K562 (cell line): ENCODE results near the gene COL1A2. TPM values are rescaled to one million over a fixed set of nuclear protein-coding genes. Genes with fewer than 3 reads are reported as not detected.

Experiments used
- ATAC-seq: fragments of 200-7000 bp; cut with Tn5 transposase; 3 replicates; pipeline ENCODE4 v1.9.1; 2020; ENCODE audit warnings: moderate library complexity
- BruUV-seq: library from RNA; stranded (reverse); fragments of 400-500 nt; replicated peaks from 2 replicates; lab custom pipeline; 2021; lab: Mats Ljungman, UMichigan
- CTCF ChIA-PET: fragments of 300-600 bp; formaldehyde crosslinking; extraction: SDS; loops from one replicate; lab custom pipeline; 2021; ENCODE audit warnings: low intra/inter-chr PET ratio; lab: Yijun Ruan, JAX
- POLR2A ChIA-PET: fragments of 300-600, 350-650 bp; sonication (Branson Sonifier 250); formaldehyde crosslinking; extraction: SDS; loops from one replicate; lab custom pipeline; 2021; ENCODE audit warnings: antibody characterized with exemption, inconsistent platforms; lab: Yijun Ruan, JAX
- DNase-seq, 4 experiments: peaks; one replicate each; pipeline versions ENCODE4 v3.0.0 to v3.0.0-alpha.2; 2011 to 2018; ENCODE audit warnings: low spot score in 3 of 4, mixed read lengths in 3 of 4; ENCODE audit errors: extremely low read depth in 1 of 4
- FAIRE-seq: peaks from 2 replicates; lab custom pipeline; 2011; peaks lifted over from hg19 to GRCh38; lab: Jason Lieb, UNC
- H2AFZ ChIP-seq: 2 replicates; pipeline ENCODE4 v1.6.0; 2011; ENCODE audit warnings: low read depth, low read length, control low read depth, inconsistent platforms
- H3K27ac ChIP-seq: fragments of 200-600 bp; 3 replicates; pipeline ENCODE4 v1.8.0; 2011; ENCODE audit warnings: low read depth, mild to moderate bottlenecking, control low read depth, inconsistent platforms, low read length, moderate library complexity, mixed read lengths; ENCODE audit errors: extremely low read depth
- H3K27me3 ChIP-seq, 2 experiments: fragments of 300-600 bp in 1 of 2; 2 replicates in 1 of 2; 3 replicates in 1 of 2; pipeline versions ENCODE4 v1.6.0 to v1.8.0; 2011; ENCODE audit warnings: inconsistent platforms in 2 of 2, low read length in 2 of 2, mild to moderate bottlenecking in 1 of 2, mixed read lengths in 1 of 2, moderate library complexity in 1 of 2; ENCODE audit not compliant: control insufficient read depth in 2 of 2, insufficient read depth in 2 of 2
- H3K36me3 ChIP-seq: fragments of 300-600 bp; 3 replicates; pipeline ENCODE4 v1.8.0; 2011; ENCODE audit warnings: mild to moderate bottlenecking, low read length, inconsistent platforms; ENCODE audit not compliant: control insufficient read depth, insufficient read depth
- H3K4me1 ChIP-seq, 2 experiments: fragments of 200-600 bp in 1 of 2; replicated peaks in 1 of 2; 2 replicates in 1 of 2; 3 replicates in 1 of 2; pipeline versions ENCODE4 v1.5.1 to v1.8.0; 2011; ENCODE audit warnings: inconsistent platforms in 2 of 2, low read length in 2 of 2, mild to moderate bottlenecking in 1 of 2, mixed read lengths in 1 of 2, moderate library complexity in 1 of 2; ENCODE audit not compliant: control insufficient read depth in 2 of 2, insufficient read depth in 2 of 2
- H3K4me2 ChIP-seq: 2 replicates; pipeline ENCODE4 v1.6.1; 2011; ENCODE audit warnings: low read length, control low read depth, inconsistent platforms, mixed read lengths; ENCODE audit not compliant: insufficient read depth
- H3K4me3 ChIP-seq: fragments of 200-600 bp; sonication (generic), shearing (Covaris generic); 2 replicates; pipeline ENCODE4 v1.5.1; 2016; ENCODE audit warnings: control low read depth, inconsistent platforms
- H3K79me2 ChIP-seq: fragments of 200-600 bp; 3 replicates; pipeline ENCODE4 v1.8.0; 2011; ENCODE audit warnings: low read length, inconsistent platforms; ENCODE audit not compliant: control insufficient read depth, insufficient read depth
- H3K9ac ChIP-seq, 2 experiments: 2 replicates each; pipeline versions ENCODE4 v1.6.0 to v1.6.1; 2011; ENCODE audit warnings: low read depth in 2 of 2, low read length in 2 of 2, control low read depth in 1 of 2, inconsistent platforms in 1 of 2, mild to moderate bottlenecking in 1 of 2, mixed read lengths in 1 of 2; ENCODE audit not compliant: insufficient read depth in 1 of 2
- H3K9me1 ChIP-seq: one replicate; pipeline ENCODE4 v1.6.0; 2011; ENCODE audit warnings: inconsistent platforms, mild to moderate bottlenecking, low read length, moderate library complexity; ENCODE audit not compliant: control insufficient read depth, insufficient read depth
- H3K9me3 ChIP-seq: replicated peaks from 2 replicates; pipeline ENCODE4 v1.5.1; 2011; ENCODE audit warnings: low read depth, low read length, inconsistent platforms; ENCODE audit not compliant: control insufficient read depth, insufficient read depth
- H4K20me1 ChIP-seq: replicated peaks from 2 replicates; pipeline ENCODE4 v1.6.1; 2011; ENCODE audit warnings: low read length, inconsistent platforms, mixed read lengths; ENCODE audit not compliant: control insufficient read depth, insufficient read depth
- C11orf30 ChIP-seq: fragments of 450-650 bp; IDR thresholded peaks from 2 replicates; pipeline ENCODE4 v1.6.1; 2016; ENCODE audit warnings: low read depth, mild to moderate bottlenecking
- FOS ChIP-seq: IDR thresholded peaks from 3 replicates; pipeline ENCODE4 v1.6.1; 2011; ENCODE audit not compliant: insufficient read length; ENCODE audit errors: extremely low read depth
- KDM5B ChIP-seq: fragments of 200-600 bp; sonication (generic); IDR thresholded peaks from 2 replicates; pipeline ENCODE4 v1.6.1; 2012; ENCODE audit warnings: low read depth, mild to moderate bottlenecking, moderate library complexity, low read length, control low read depth, inconsistent platforms; ENCODE audit not compliant: insufficient replicate concordance
- MAFK ChIP-seq: IDR thresholded peaks from 2 replicates; pipeline ENCODE4 v1.6.1; 2011; ENCODE audit warnings: low read length, improper control_type of control experiment
- PHB ChIP-seq: fragments of 250-450 bp; sonication (Bioruptor Pico); IDR thresholded peaks from 2 replicates; pipeline ENCODE4 v1.5.0; 2021
- SRSF7 ChIP-seq: fragments of 200-400 bp; formaldehyde crosslinking; optimal IDR thresholded peaks from 2 replicates; pipeline ENCODE3; 2017; ENCODE audit warnings: mild to moderate bottlenecking, low read depth, low read length
- ZNF282 ChIP-seq: sonication (generic); formaldehyde crosslinking; IDR thresholded peaks from 2 replicates; pipeline ENCODE4 v1.8.1; 2023; ENCODE audit warnings: missing genetic modification reagents
- ZNF316 ChIP-seq: fragments of 450-650 bp; IDR thresholded peaks from 2 replicates; pipeline ENCODE4 v1.6.1; 2016
- ZNF586 ChIP-seq: fragments of 450-650 bp; formaldehyde crosslinking; conservative IDR thresholded peaks from 2 replicates; pipeline ENCODE4 v1.4.0; 2020; ENCODE audit warnings: mild to moderate bottlenecking, moderate library complexity
- WGBS: fragments of 100-300 bp; shearing (Covaris generic); methylation state at CpG from one replicate; pipeline ENCODE4 v1.1.6; 2016; ENCODE audit warnings: low coverage, mixed read lengths; ENCODE audit not compliant: insufficient coverage; ENCODE audit errors: missing lambda C conversion rate; 5-methylcytosine and 5-hydroxymethylcytosine counted together
- in situ Hi-C: fragments of 300-500 bp; cut with MboI; formaldehyde crosslinking; loops from 4 replicates; pipeline ENCODE4 v1.15.0; 2018; ENCODE audit warnings: inconsistent platforms, mixed read lengths
- intact Hi-C: fragments of 100-400 bp; cut with micrococcal nuclease; formaldehyde crosslinking; loops from 2 replicates; pipeline ENCODE4 v1.14.2; 2022
- polyA plus RNA-seq, 8 experiments: library from polyadenylated mRNA; depleted of rRNA in 4 of 8; stranded (reverse) in 5 of 8; unstranded in 3 of 8; fragments of >200 nt; fragmentation: Nextera tagmentation in 2 of 8; fragmentation: Illumina TruSeq in 1 of 8; extraction: Ambion mirVana in 2 of 8; extraction: Trizol in 1 of 8; gene quantifications; 2 replicates each; pipeline versions ENCODE4 v1.2.1 to v1.2.3, GENCODE V29; 2011 to 2014; ENCODE audit warnings: inconsistent platforms in 1 of 8, missing spikeins in 1 of 8
- total RNA-seq, 7 experiments: library from RNA; depleted of rRNA in 6 of 7; stranded (reverse); fragments of >200 nt in 6 of 7; fragmentation: Illumina TruSeq in 2 of 7; extraction: Trizol in 2 of 7; gene quantifications; 2 replicates each; pipeline versions ENCODE4 v1.2.1 to v1.2.3, GENCODE V29; 2011 to 2021; ENCODE audit warnings: low replicate concordance in 1 of 7
- TF ChIP-seq, protein P1 (sequence below): fragments of 450-650 bp; conservative IDR thresholded peaks from 2 replicates; pipeline ENCODE4 v1.6.1; 2016; ENCODE audit warnings: missing genetic modification characterization, low read depth, mild to moderate bottlenecking, missing compliant biosample characterization, moderate library complexity
- TF ChIP-seq, protein P2 (sequence below): fragments of 250-450 bp; sonication (Bioruptor Pico); IDR thresholded peaks from 2 replicates; pipeline ENCODE4 v1.6.1; 2021; ENCODE audit warnings: mild to moderate bottlenecking
- TF ChIP-seq, protein P3 (sequence below): sonication (generic); formaldehyde crosslinking; IDR thresholded peaks from 2 replicates; pipeline ENCODE4 v1.8.0; 2022; ENCODE audit warnings: mild to moderate bottlenecking, missing genetic modification reagents

COL1A2 gene
- total and polyA plus RNA-seq, 9 of the 15 experiments (the other 6 are each of a cell fraction or from before 2014, with no cell fraction given), result 0.94 to 11.6 (median 1.7) TPM

GRCh38 chr7:94364816-94365215 lies 29.9 kb upstream of the COL1A2 start:
- Histone ChIP-seq H3K4me1 (no peaks in the 10 kb centered on the region), H3K27me3 (no peaks in the 10 kb centered on the region), H3K36me3 (no peaks in the 10 kb centered on the region), H3K9me3 (no peaks in the 10 kb centered on the region), H3K27ac (no peak overlapping the region), H3K79me2 (no peaks in the 10 kb centered on the region), H3K9me1 (no peaks in the 10 kb centered on the region), H4K20me1 (no peaks in the 10 kb centered on the region), H2AFZ (no peak overlapping the region), H3K4me3 (no peak overlapping the region), H3K4me2 (no peak overlapping the region), H3K9ac (no peak overlapping the region)
- POLR2A ChIA-PET, result no interaction called here
- in situ Hi-C loops, result no loop called here
- CTCF ChIA-PET, result no interaction called here
- BruUV-seq, result no TSS peak
- 0% methylated on average over 5 of the region's 5 CpGs for WGBS
- DNase-seq (no peak), FAIRE-seq (no peak), ATAC-seq (no peak)
- intact Hi-C loops, result no loop called here
- TF ChIP-seq PHB, result no peak
- no peak for TF ChIP-seq SRSF7
- no peak for TF ChIP-seq ZNF586 (CRISPR knock-in tag)
- TF ChIP-seq, protein P1, sequence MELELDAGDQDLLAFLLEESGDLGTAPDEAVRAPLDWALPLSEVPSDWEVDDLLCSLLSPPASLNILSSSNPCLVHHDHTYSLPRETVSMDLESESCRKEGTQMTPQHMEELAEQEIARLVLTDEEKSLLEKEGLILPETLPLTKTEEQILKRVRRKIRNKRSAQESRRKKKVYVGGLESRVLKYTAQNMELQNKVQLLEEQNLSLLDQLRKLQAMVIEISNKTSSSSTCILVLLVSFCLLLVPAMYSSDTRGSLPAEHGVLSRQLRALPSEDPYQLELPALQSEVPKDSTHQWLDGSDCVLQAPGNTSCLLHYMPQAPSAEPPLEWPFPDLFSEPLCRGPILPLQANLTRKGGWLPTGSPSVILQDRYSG, result no peak

- intact Hi-C loops, result no loop called here
- POLR2A ChIA-PET, result no interaction called here
- TF ChIP-seq ZNF316 (peak; percentile 83), MAFK (peak; percentile 63), C11orf30 (peak; percentile 48; the same call in 1 of the 2 replicates), KDM5B (no peak), ZNF282 (no peak), FOS (no peak)
- TF ChIP-seq, protein P2, sequence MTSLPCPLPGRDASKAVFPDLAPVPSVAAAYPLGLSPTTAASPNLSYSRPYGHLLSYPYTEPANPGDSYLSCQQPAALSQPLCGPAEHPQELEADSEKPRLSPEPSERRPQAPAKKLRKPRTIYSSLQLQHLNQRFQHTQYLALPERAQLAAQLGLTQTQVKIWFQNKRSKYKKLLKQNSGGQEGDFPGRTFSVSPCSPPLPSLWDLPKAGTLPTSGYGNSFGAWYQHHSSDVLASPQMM (CRISPR knock-in tag), result no peak
- TF ChIP-seq, protein P3, sequence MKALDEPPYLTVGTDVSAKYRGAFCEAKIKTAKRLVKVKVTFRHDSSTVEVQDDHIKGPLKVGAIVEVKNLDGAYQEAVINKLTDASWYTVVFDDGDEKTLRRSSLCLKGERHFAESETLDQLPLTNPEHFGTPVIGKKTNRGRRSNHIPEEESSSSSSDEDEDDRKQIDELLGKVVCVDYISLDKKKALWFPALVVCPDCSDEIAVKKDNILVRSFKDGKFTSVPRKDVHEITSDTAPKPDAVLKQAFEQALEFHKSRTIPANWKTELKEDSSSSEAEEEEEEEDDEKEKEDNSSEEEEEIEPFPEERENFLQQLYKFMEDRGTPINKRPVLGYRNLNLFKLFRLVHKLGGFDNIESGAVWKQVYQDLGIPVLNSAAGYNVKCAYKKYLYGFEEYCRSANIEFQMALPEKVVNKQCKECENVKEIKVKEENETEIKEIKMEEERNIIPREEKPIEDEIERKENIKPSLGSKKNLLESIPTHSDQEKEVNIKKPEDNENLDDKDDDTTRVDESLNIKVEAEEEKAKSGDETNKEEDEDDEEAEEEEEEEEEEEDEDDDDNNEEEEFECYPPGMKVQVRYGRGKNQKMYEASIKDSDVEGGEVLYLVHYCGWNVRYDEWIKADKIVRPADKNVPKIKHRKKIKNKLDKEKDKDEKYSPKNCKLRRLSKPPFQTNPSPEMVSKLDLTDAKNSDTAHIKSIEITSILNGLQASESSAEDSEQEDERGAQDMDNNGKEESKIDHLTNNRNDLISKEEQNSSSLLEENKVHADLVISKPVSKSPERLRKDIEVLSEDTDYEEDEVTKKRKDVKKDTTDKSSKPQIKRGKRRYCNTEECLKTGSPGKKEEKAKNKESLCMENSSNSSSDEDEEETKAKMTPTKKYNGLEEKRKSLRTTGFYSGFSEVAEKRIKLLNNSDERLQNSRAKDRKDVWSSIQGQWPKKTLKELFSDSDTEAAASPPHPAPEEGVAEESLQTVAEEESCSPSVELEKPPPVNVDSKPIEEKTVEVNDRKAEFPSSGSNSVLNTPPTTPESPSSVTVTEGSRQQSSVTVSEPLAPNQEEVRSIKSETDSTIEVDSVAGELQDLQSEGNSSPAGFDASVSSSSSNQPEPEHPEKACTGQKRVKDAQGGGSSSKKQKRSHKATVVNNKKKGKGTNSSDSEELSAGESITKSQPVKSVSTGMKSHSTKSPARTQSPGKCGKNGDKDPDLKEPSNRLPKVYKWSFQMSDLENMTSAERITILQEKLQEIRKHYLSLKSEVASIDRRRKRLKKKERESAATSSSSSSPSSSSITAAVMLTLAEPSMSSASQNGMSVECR (CRISPR knock-in tag), result no peak
These were observed 28.5 kb upstream of the COL1A2 start for GRCh38 chr7:94366163-94366562.

More at GRCh38 chr7:94366163-94366562, 28.5 kb upstream of the COL1A2 start:
- CTCF ChIA-PET, result no interaction called here
- no peak overlapping the region for H3K27ac ChIP-seq
- FAIRE-seq (no peak), DNase-seq (no peak), ATAC-seq (no peak)
- H3K9me1 ChIP-seq, result no peaks in the 10 kb centered on the region
- no peaks in the 10 kb centered on the region for H3K27me3 ChIP-seq
- 10% methylated on average over 3 of the region's 3 CpGs for WGBS
- no peaks in the 10 kb centered on the region for H3K4me1 ChIP-seq
- no peak overlapping the region for H3K4me2 ChIP-seq
- in situ Hi-C loops, result no loop called here
- H3K9me3 ChIP-seq, result no peaks in the 10 kb centered on the region
- no peaks in the 10 kb centered on the region for H3K79me2 ChIP-seq
- no peaks in the 10 kb centered on the region for H3K36me3 ChIP-seq
- no peak overlapping the region for H3K9ac ChIP-seq
- BruUV-seq, result no TSS peak
- no peak overlapping the region for H3K4me3 ChIP-seq
- no peaks in the 10 kb centered on the region for H4K20me1 ChIP-seq
- no peak overlapping the region for H2AFZ ChIP-seq
